Type B pancreatic cell (in vitro differentiated cells): ENCODE results near the gene ZNF487. TPM values are rescaled to one million over a fixed set of nuclear protein-coding genes. Genes with fewer than 3 reads are reported as not detected.
"Not testable (repeated sequence)": the region's sequence is repeated elsewhere in the genome, so short reads cannot be mapped to it uniquely, and the experiment has no call there.

Experiments
- DNase-seq: peaks from one replicate; pipeline ENCODE4 v3.0.0; 2021; ENCODE audit warnings: mixed read lengths; ENCODE audit not compliant: unreplicated experiment; ENCODE audit errors: extremely low spot score
- H3K27ac Mint-ChIP-seq: 2 replicates; pipeline ENCODE4 v1.8.0; 2021; ENCODE audit warnings: mild to moderate bottlenecking, mixed read lengths
- H3K27me3 Mint-ChIP-seq: 2 replicates; pipeline ENCODE4 v1.8.0; 2021; ENCODE audit warnings: mixed read lengths
- H3K36me3 Mint-ChIP-seq: 2 replicates; pipeline ENCODE4 v1.8.0; 2021; ENCODE audit warnings: mixed read lengths
- H3K4me1 Mint-ChIP-seq: one replicate; pipeline ENCODE4 v1.8.0; 2021; ENCODE audit warnings: mixed read lengths; ENCODE audit not compliant: unreplicated experiment
- H3K4me3 Mint-ChIP-seq: 2 replicates; pipeline ENCODE4 v1.8.0; 2021; ENCODE audit warnings: mild to moderate bottlenecking, mixed read lengths
- H3K9me3 Mint-ChIP-seq: 2 replicates; pipeline ENCODE4 v1.8.0; 2021; ENCODE audit warnings: mixed read lengths
- total RNA-seq: library from RNA; stranded (reverse); gene quantifications from 2 replicates; pipeline ENCODE4 v1.2.1, GENCODE V29; 2021; ENCODE audit warnings: low replicate concordance
- TF ChIP-seq, protein P1 (sequence below): fragments of 200-600 bp; sonication (generic); conservative IDR thresholded peaks from 2 replicates; pipeline ENCODE4 v1.5.0; 2021; ENCODE audit warnings: antibody characterized with exemption, mild to moderate bottlenecking

ZNF487 gene
- total RNA-seq, 1 donor from 2014 or later, result 6.4 TPM

DNA sequence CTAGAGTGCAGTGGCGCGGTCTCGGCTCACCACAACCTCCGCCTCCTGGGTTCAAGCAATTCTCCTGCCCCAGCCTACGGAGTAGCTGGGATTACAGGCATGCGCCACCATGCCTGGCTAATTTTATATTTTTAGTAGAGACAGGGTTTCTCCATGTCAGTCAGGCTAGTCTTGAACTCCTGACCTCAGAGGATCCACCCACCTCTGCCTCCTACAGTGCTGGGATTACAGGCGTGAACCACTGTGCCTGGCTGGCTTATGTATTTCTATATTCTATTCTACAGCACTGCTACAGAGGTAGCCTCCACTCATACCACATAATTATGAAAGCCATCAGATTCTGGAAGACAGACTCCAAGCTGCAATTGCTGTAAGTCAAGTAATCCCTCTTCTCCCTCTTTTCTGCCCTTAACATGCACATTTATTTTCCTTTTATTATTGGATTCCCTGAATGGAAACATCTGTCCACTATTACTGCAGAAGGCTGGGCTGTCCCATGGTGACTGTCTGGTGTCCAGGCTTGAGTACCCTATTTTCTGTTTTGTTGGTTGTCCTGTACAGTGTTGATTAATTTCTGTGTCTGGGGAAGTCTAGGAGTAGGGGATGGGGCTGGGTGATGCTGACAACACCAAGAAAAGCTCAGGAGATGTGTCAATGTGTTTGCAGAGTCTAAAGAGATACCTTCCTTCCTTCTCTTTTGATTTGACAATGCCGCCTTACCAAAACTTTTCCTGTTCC, 5.8 kb upstream of the ZNF487 start:
- H3K4me1 Mint-ChIP-seq, result peaks cover 7% of the 10 kb centered on the region

DNA sequence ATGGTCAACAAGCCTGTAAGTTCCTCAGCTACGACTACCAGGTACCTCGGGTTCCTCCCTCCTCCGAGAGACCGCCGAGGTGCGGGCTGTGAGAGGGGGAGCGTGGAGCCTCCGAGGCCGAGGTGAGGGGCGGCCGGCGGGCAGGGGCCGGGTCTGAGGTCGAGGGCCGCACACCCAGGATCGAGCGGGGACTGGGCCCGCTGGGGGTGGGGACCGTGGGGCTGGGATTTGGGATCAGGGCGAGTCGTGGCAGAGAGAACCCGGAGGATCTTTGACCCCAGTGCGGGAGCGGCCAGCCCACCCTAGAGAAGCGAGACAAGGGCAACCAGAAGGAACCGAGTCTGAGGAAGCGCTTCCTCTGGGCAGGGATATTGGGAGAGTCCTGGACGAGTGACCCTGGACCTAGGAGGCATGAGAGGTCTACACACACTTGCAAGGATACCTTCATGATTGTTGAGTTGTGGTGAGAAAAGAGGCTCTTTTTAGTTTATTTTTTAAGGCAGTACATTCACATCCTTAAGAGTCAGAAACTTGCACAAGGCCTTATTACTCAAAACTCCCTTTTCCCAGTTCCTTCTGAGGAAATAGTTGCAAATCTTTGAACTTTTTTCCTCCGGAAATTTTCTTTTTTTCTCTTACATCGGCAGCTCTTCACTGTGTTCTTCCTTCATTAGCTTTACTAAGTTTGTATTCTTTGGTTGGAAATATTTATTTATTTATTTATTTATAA, 395 bp downstream of the ZNF487 start:
- peaks cover 6% of the 10 kb centered on the region for H3K4me1 Mint-ChIP-seq
- H3K36me3 Mint-ChIP-seq, result peaks cover 10% of the 10 kb centered on the region
- H3K9me3 Mint-ChIP-seq, result no peaks in the 10 kb centered on the region
- TF ChIP-seq, protein P1, sequence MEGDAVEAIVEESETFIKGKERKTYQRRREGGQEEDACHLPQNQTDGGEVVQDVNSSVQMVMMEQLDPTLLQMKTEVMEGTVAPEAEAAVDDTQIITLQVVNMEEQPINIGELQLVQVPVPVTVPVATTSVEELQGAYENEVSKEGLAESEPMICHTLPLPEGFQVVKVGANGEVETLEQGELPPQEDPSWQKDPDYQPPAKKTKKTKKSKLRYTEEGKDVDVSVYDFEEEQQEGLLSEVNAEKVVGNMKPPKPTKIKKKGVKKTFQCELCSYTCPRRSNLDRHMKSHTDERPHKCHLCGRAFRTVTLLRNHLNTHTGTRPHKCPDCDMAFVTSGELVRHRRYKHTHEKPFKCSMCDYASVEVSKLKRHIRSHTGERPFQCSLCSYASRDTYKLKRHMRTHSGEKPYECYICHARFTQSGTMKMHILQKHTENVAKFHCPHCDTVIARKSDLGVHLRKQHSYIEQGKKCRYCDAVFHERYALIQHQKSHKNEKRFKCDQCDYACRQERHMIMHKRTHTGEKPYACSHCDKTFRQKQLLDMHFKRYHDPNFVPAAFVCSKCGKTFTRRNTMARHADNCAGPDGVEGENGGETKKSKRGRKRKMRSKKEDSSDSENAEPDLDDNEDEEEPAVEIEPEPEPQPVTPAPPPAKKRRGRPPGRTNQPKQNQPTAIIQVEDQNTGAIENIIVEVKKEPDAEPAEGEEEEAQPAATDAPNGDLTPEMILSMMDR, result no peak
- H3K27ac Mint-ChIP-seq, result peak overlapping the region; percentile 71
- peak overlapping the region; percentile 96 for H3K4me3 Mint-ChIP-seq
- H3K27me3 Mint-ChIP-seq, result no peaks in the 10 kb centered on the region
- no peak for DNase-seq

More for the DNA sequence above, 5.8 kb upstream of the ZNF487 start:
- DNase-seq, result no peak
- Mint-ChIP-seq H3K27me3 (no peaks in the 10 kb centered on the region), H3K27ac (no peak overlapping the region), H3K9me3 (no peaks in the 10 kb centered on the region), H3K36me3 (peaks cover 3% of the 10 kb centered on the region), H3K4me3 (no peak overlapping the region)
- TF ChIP-seq, protein P1, result no peak

DNA sequence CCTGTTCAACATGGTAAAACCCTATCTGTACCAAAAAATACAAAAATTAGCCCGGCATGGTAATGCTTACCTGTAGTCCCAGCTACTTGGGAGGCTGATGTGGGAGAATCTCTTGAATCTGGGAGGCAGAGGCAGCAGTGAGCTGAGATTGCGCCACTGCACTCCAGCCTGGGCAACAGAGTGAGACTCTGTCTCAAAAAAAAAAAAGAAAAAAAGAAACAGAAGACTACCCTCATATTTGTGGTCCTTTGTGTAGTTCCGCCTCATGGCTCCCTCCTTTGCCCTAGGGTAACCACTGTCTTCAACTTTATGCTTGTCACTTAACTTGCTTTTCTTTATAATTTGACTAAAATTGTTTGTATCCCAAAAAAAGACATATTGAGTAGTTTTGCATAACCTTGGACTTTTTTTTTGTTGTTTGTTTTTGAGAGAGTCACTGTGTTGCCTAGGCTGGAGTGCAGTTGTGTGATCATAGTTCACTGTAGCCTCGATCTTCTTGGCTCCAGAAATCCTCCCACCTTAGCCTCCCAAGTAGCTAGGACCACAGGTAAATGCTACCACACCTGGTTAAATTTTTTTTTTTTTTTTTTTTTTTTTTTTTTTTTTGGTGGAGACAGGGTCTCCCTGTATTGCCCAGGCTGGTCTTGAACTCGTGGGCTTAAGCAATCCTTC, 3.7 kb downstream of the ZNF487 start:
- peaks cover 14% of the 10 kb centered on the region for H3K36me3 Mint-ChIP-seq
- H3K27ac Mint-ChIP-seq, result no peak overlapping the region
- peaks cover 6% of the 10 kb centered on the region for H3K4me1 Mint-ChIP-seq
- TF ChIP-seq, protein P1, result no peak
- no peak for DNase-seq
- H3K4me3 Mint-ChIP-seq, result no peak overlapping the region
- H3K27me3 Mint-ChIP-seq, result no peaks in the 10 kb centered on the region
- no peaks in the 10 kb centered on the region for H3K9me3 Mint-ChIP-seq

DNA sequence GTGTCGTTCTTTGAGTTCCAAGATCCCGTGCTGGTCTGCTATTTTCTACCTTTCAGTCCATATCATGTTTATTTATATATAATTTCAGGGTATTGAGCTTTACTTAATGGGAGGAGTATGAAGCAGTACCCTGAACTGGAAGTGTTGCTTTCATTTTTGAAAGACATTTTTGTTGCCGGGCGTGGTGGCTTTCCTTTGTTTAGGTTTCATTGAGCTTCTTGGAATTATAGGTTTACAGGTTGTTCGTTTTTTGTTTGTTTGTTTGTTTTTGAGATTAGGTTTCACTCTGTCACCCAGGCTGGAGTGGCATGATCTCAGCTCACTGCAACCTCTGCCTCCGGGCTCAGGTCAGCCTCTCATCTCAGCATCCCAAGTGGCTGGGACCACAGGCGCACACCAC, 7.4 kb downstream of the ZNF487 start:
- TF ChIP-seq, protein P1, result no peak
- H3K4me3 Mint-ChIP-seq, result no peak overlapping the region
- H3K9me3 Mint-ChIP-seq, result peaks cover 3% of the 10 kb centered on the region
- no peak for DNase-seq
- no peak overlapping the region for H3K27ac Mint-ChIP-seq
- H3K4me1 Mint-ChIP-seq, result no peaks in the 10 kb centered on the region
- peaks cover 15% of the 10 kb centered on the region for H3K36me3 Mint-ChIP-seq
- no peaks in the 10 kb centered on the region for H3K27me3 Mint-ChIP-seq

DNA sequence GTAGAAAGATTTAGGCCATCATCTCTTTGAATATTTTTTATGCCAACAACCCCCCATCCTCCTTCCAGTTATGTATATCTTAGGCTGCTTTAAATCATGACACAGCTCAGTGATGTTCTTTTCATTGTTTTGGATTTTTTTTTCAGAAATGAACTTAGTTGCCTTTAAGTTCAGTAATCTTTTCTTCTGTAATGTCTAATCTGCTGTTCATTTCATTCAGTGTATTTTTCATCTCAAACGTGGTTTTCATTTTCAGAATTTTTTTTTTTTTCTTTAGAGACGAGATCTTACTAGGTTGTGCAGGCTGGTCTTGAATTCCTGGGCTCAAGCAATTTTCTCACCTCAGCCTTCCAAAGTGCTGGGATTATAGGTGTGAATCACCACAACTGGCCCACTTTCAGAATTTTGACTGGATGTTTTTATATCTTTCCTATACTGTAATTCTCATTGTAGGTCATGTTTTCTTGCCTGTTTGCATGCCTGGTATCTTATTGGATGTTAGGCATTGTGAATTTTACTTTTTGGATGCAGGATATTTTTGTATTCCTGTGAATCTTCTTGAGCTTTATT, 8.1 kb downstream of the ZNF487 start:
- H3K4me3 Mint-ChIP-seq, result no peak overlapping the region
- no peaks in the 10 kb centered on the region for H3K4me1 Mint-ChIP-seq
- H3K36me3 Mint-ChIP-seq, result peaks cover 11% of the 10 kb centered on the region

DNA sequence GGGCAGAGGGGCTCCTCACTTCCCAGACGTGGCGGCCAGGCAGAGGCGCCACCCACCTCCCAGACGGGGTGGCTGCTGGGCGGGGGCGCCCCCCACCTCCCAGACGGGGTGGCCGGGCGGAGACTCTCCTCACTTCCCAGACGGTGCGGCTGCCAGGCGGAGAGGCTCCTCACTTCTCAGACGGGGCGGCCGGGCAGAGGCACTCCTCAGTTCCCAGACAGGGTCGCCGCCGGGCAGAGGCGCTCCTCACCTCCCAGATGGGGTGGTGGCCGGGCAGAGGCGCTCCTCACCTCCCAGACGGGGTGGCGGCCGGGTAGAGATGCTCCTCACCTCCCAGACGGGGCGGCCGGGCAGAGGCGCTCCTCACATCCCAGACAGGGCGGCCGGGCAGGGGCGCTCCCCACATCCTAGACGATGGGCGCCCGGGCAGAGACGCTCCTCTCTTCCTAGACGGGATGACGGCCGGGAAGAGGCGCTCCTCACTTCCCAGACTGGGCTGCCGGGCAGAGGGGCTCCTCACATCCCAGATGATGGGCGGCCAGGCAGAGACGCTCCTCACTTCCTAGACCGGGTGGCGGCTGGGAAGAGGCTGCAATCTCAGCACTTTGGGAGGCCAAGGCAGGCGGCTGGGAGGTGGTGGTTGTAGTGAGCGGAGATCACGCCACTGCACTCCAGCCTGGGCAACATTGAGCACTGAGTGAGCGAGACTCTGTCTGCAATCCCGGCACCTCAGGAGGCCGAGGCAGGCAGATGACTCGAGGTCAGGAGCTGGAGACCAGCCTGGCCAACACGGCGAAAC, 9.5 kb downstream of the ZNF487 start:
- not testable (repeated sequence) for H3K4me3 Mint-ChIP-seq, DNase-seq, H3K27me3 Mint-ChIP-seq, H3K27ac Mint-ChIP-seq, H3K9me3 Mint-ChIP-seq, H3K4me1 Mint-ChIP-seq
- H3K36me3 Mint-ChIP-seq, result peaks cover 11% of the 10 kb centered on the region

More for the DNA sequence above, 8.1 kb downstream of the ZNF487 start:
- Mint-ChIP-seq H3K9me3 (peaks cover 3% of the 10 kb centered on the region), H3K27ac (no peak overlapping the region), H3K27me3 (no peaks in the 10 kb centered on the region)
- no peak for DNase-seq
- TF ChIP-seq, protein P1, result no peak
